Activated T-cell treated with anti-CD3 and anti-CD28 coated beads, Interleukin-2, amount 50 U/mL, for 4 hours (primary cell): Measurements from ENCODE around the gene TNNI3K. TPM values are rescaled to one million over a fixed set of nuclear protein-coding genes. Genes with fewer than 3 reads are reported as not detected.

Experiments used
- ATAC-seq, 2 donors: fragments of 200-7000 bp; cut with Tn5 transposase; one replicate each; pipeline ENCODE4 v1.10.0; 2021
- DNase-seq: peaks from one replicate; pipeline ENCODE4 v3.0.0-alpha.2; 2020
- H3K27me3 Mint-ChIP-seq: one replicate; pipeline ENCODE4 v1.8.0; 2021; ENCODE audit warnings: low read depth, mixed read lengths
- H3K36me3 Mint-ChIP-seq: one replicate; pipeline ENCODE4 v1.8.0; 2022; ENCODE audit warnings: mixed read lengths; ENCODE audit not compliant: insufficient read depth
- H3K4me1 Mint-ChIP-seq: one replicate; pipeline ENCODE4 v1.8.0; 2021; ENCODE audit warnings: low read depth, mixed read lengths
- H3K4me3 Mint-ChIP-seq: one replicate; pipeline ENCODE4 v1.8.0; 2021; ENCODE audit warnings: mild to moderate bottlenecking, moderate library complexity, mixed read lengths
- H3K9me3 Mint-ChIP-seq: one replicate; pipeline ENCODE4 v1.8.0; 2021; ENCODE audit warnings: mixed read lengths
- total RNA-seq, 3 donors: library from RNA; stranded (reverse); gene quantifications; one replicate each; pipeline ENCODE4 v1.2.1, GENCODE V29; 2021

Gene TNNI3K
- total RNA-seq, 3 donors from 2014 or later = not detected

DNA sequence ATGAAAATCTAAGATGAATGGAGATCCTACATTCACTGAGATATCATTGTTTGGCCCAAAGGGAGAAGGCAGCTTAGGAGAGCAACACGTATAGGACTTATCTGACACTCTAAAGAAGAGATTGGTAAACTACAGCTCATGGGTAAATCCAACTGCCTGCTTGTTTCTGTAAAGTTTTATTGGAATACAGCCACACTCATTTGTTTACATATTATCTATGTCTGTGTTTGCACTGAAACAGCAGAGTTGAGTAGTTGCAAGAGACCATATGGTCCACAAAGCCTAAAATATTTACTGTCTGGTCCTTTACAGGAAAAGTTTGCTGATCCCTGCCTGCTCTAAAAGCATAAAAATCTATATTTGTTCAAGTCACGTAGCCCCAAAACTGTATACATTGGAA, 291.5 kb downstream of the TNNI3K start:
- ATAC-seq (no peak), DNase-seq (no peak)
- no peaks in the 10 kb centered on the region for H3K9me3 Mint-ChIP-seq
- no peaks in the 10 kb centered on the region for H3K27me3 Mint-ChIP-seq
- no peaks in the 10 kb centered on the region for H3K4me1 Mint-ChIP-seq
- H3K36me3 Mint-ChIP-seq = no peaks in the 10 kb centered on the region
- no peak overlapping the region for H3K4me3 Mint-ChIP-seq

DNA sequence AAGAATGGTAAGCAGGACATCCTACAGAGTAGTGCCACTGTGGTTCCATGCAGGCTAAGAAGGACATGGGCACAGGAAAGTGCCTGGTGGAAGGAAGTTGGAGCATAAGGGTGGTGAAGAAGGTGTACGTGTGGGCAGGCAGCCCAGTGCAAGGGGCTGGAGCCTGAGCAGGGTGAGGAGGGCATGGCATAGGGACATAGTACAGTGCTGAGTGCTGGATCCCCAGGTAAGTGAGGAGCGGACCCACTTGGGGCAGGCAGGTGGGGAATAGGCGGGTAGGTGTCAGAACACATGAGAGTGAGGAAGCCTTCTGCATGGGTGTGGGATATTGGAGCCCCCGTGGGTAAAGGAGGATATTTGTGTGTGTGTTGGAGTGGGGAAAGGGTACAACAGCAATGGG, 292.9 kb downstream of the TNNI3K start:
- DNase-seq = no peak
- H3K36me3 Mint-ChIP-seq = no peaks in the 10 kb centered on the region
- H3K4me3 Mint-ChIP-seq = no peak overlapping the region
- H3K4me1 Mint-ChIP-seq = no peaks in the 10 kb centered on the region
- H3K9me3 Mint-ChIP-seq = no peaks in the 10 kb centered on the region
- no peaks in the 10 kb centered on the region for H3K27me3 Mint-ChIP-seq
- ATAC-seq = no peak

DNA sequence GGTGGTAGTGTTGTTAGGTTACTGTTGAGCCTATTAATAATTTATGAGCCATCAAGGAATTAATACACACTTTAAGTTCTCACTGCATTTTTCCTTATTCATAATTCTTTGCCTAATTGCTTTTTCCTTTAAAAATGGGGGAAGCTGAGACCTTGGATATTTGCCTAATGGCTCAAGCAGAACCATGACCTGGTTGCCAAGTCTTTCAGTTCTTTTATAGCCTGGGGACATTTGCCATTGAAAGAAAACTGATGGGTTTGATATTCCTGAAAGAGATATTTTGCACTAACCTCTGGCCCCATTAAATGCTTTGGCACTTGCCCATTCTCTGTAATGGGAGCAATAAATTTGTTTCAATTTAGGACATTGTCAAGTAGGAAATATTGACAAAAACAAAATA, 295.7 kb downstream of the TNNI3K start:
- Mint-ChIP-seq H3K4me1 (no peaks in the 10 kb centered on the region), H3K4me3 (no peak overlapping the region), H3K36me3 (no peaks in the 10 kb centered on the region), H3K9me3 (no peaks in the 10 kb centered on the region), H3K27me3 (no peaks in the 10 kb centered on the region)
- DNase-seq = no peak
- no peak for ATAC-seq

DNA sequence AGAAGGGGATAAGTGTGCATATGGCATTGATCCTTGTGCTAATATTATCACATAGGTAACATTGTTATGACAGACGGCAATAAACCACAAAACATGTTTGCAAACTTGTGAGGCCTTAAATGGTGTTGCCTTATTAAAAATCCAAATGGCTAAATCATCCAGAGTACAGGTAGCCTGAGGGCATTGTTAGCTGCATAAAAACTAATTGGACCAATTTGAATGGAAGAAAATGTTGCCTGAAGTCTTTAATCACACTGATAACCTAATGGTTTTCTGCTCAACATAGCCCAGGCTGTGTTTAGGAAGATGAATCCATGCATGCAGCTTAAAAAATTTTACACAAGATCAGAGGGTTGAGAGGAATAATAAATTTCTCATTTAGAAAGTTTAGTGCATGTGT, 296.6 kb downstream of the TNNI3K start:
- ATAC-seq (no peak), DNase-seq (no peak)
- H3K27me3 Mint-ChIP-seq = no peaks in the 10 kb centered on the region
- no peak overlapping the region for H3K4me3 Mint-ChIP-seq
- no peaks in the 10 kb centered on the region for H3K36me3 Mint-ChIP-seq
- no peaks in the 10 kb centered on the region for H3K9me3 Mint-ChIP-seq
- H3K4me1 Mint-ChIP-seq = no peaks in the 10 kb centered on the region

DNA sequence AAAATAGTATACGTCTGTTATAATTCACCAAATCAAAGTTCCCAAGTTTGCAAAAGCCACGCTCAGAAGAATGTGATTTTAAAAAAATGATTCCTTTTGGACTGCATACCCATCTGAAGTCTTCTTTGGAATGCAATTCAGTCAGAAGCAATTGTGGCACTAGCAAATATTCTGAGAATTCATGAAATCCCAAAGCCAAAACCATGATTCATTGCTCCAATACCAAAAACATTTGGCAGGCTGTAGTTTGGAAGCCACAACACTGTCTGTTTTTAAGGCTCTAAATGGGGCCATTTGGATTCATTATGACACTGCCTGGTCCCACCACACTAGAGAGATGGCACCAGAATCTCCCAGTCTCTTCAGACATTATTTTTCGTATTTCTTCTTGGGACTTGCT, 299.1 kb downstream of the TNNI3K start:
- Mint-ChIP-seq H3K27me3 (no peaks in the 10 kb centered on the region), H3K9me3 (no peaks in the 10 kb centered on the region), H3K4me1 (no peaks in the 10 kb centered on the region), H3K36me3 (no peaks in the 10 kb centered on the region), H3K4me3 (no peak overlapping the region)
- DNase-seq = no peak
- ATAC-seq = no peak

DNA sequence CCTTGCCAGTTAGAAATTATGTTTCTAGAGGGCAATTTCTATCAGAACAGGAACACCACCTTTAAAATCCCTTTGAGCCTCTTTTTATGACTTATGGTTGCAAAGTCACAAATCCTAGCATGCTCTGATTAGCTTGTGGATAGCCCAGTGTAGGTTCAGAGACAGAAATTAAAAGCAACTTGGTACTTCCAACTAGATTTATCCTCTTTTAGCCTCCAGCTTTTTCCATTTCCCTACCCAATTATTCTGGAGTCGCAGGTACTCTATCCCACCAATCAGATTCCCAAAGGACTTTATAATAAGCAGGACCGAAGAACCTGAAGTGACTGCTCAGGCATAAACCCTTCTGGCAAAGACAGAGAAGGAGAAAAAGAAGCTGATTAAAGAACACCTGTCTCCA, 310.6 kb downstream of the TNNI3K start:
- no peak for DNase-seq
- H3K9me3 Mint-ChIP-seq = no peaks in the 10 kb centered on the region
- ATAC-seq = no peak
- H3K36me3 Mint-ChIP-seq = no peaks in the 10 kb centered on the region
- peaks cover under 1% of the 10 kb centered on the region for H3K27me3 Mint-ChIP-seq
- no peaks in the 10 kb centered on the region for H3K4me1 Mint-ChIP-seq
- no peak overlapping the region for H3K4me3 Mint-ChIP-seq

DNA sequence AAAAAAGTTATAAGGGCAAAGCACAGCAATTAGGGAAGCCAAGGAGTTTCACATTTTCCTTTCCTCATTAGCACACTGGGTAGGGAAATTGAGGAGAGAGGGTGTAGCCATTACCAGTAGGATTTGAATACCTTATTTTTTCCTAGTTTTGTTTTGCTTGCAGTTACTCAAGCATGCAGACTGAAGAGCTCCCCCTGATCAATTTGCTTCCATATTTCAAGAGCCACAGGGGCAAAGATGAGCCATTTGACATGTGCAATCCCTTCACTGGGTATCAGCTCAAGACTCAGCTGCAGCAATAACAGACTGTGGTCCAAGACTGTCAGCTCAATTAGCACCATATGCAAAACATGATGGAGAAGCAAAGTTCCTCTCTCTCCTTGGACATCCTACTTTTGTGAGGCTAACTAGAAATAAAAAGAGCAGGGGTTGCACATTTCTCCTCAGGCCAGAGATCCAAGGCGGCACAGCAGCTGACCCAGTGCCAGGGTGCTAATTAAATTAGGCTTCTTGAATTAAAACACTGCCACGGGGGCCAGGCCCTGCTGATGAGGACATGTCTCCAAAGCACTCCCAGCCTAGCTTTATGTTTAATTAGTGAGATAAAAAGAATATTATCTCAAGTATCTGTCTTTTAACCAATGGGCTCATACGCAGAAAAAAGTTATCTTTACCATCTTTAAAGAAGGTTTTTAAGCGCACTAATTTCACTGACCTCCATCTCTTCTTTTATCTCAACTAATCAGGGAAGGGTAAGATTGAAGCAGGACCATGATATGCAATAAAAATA, 314.0 kb downstream of the TNNI3K start:
- ATAC-seq (no peak), DNase-seq (no peak)
- Mint-ChIP-seq H3K9me3 (no peaks in the 10 kb centered on the region), H3K36me3 (no peaks in the 10 kb centered on the region), H3K4me1 (no peaks in the 10 kb centered on the region), H3K4me3 (no peak overlapping the region), H3K27me3 (peaks cover 3% of the 10 kb centered on the region)

DNA sequence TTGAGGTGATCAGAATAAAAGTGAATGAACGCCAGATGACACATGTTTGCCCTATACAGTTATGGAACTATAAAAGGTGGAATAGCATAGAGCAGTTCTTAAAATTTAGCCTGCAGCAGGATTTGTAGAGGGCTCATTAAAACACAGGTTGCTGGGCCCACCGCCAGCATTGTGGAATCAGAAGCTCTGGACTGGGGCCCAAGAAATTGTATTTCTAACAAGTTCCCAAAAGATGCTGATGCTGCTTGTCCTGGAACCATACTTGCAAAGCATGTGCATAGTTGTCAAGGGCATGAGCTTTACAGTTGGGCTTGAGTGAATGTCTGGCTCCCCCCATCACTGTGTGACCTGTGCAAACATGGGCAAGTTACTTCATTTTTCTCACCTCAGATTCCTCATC, 314.7 kb downstream of the TNNI3K start:
- H3K4me3 Mint-ChIP-seq = no peak overlapping the region

DNA sequence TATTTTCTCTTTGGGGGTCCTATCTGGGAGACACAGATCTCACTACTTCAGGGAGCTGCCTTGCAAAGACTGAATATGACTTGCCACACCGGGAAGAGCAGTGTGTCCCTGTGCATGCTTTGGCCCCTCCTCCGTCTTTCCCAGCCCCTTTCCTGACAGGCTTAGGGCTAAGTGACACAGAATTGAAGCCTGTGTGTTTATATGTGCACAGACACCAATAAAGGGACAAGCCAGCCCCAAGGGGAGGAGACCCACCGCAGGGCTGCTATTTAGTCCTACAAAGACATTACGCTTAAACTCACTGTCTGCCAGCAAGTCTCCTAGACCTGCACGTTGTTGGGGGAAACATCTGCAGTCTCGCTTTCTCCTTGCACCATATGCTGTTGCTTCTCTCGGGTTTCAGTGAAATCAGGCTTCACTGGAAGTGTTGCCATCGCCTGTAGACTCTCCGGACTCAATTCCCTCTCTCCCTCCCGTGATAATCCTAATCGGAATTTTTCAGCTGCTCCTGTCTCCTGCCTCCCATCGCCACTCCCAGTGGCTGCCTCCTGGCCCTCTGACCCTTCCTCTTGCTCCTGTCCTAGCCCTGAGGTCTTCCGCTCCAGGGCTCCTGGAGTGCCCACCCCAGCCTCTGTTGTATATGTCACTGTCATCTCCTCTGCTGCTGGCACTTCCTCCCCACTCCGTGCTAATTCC, 335.8 kb downstream of the TNNI3K start:
- no peaks in the 10 kb centered on the region for H3K36me3 Mint-ChIP-seq
- DNase-seq (no peak), ATAC-seq (no peak)
- no peak overlapping the region for H3K4me3 Mint-ChIP-seq
- H3K9me3 Mint-ChIP-seq = no peaks in the 10 kb centered on the region
- H3K4me1 Mint-ChIP-seq = no peaks in the 10 kb centered on the region
- peaks cover 2% of the 10 kb centered on the region for H3K27me3 Mint-ChIP-seq

More for the DNA sequence above, 314.7 kb downstream of the TNNI3K start:
- H3K27me3 Mint-ChIP-seq = peaks cover 3% of the 10 kb centered on the region
- H3K4me1 Mint-ChIP-seq = no peaks in the 10 kb centered on the region
- H3K36me3 Mint-ChIP-seq = no peaks in the 10 kb centered on the region
- DNase-seq (no peak), ATAC-seq (no peak)
- H3K9me3 Mint-ChIP-seq = no peaks in the 10 kb centered on the region

DNA sequence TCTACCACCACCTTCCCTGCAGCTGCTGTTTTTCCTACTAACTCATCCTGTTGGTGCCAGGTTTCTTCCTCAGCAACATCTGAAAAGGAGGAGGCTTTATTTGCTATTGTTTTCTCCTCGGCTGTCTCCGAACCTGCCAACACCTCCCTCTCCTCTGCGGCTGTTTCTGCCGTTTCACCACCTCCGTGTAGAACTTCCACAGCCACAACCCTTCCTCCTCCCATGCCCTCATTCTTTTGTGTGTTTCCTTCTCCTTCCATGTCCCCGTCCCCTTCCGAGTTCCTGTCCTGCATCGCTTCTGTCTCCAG, 336.3 kb downstream of the TNNI3K start:
- Mint-ChIP-seq H3K36me3 (no peaks in the 10 kb centered on the region), H3K9me3 (no peaks in the 10 kb centered on the region), H3K27me3 (peaks cover 2% of the 10 kb centered on the region), H3K4me1 (no peaks in the 10 kb centered on the region), H3K4me3 (no peak overlapping the region)
- ATAC-seq (no peak), DNase-seq (no peak)

DNA sequence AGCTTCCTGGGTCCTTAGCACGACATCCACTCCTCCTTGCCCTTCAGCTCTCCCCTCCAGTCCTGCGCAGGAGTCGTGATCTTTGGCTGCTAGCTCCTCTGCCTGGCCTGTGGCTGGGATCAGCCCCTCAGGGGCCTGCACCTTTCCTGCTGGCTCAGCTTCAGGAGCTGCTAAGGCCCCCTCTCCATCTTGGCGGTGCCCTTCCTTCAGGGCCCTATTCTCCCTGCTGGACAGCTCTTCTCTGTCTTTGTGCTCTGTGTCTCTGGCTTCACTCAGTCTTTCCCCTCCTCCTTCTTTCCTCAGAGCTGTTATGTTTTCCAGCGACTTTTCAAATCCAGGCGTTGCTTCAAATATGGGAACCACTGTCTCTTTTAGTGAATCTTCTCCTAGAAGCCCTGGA, 336.7 kb downstream of the TNNI3K start:
- no peak for DNase-seq
- Mint-ChIP-seq H3K4me1 (no peaks in the 10 kb centered on the region), H3K36me3 (no peaks in the 10 kb centered on the region), H3K9me3 (no peaks in the 10 kb centered on the region), H3K4me3 (no peak overlapping the region), H3K27me3 (peaks cover 2% of the 10 kb centered on the region)
- no peak for ATAC-seq

DNA sequence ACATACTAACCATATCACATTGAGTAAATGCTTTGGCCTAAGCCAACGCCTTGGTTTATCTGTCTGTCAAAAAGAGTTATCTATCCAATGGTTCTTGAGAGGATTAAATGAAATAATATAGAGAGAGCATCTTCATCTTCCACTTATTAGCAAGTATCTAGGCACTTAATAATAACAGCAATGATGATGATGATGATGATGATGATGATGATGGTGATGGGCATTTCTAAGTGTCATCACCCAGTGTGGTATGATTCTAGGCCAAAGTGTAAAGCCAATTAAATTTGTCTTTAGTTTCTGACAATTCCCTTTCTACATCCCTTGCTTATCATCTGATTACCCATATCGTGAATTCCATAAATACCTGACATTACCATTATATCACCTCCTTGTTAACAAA, 342.9 kb downstream of the TNNI3K start:
- Mint-ChIP-seq H3K27me3 (peaks cover 2% of the 10 kb centered on the region), H3K4me3 (no peak overlapping the region), H3K36me3 (no peaks in the 10 kb centered on the region), H3K9me3 (no peaks in the 10 kb centered on the region), H3K4me1 (no peaks in the 10 kb centered on the region)
- DNase-seq (no peak), ATAC-seq (no peak)

DNA sequence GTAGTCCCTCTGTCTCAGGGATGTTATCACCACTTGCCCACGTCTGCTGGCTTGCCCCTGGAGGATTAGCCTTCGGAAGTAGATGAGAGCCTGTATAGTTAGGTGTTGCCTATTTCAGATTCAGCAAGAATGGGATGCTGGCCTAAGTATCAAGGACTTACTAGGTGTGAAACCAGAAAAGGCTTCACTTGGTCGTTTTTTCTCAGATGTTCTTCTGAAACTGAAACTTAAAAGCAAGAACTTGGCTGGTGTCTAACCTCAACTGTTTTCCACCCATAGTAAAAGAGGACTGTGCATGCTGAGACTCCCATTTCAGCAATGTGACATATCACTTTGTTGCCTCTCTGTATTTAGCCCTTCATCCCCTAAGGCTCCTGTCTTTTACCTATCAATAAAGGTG, 344.2 kb downstream of the TNNI3K start:
- Mint-ChIP-seq H3K4me1 (no peaks in the 10 kb centered on the region), H3K27me3 (peaks cover 2% of the 10 kb centered on the region), H3K4me3 (no peak overlapping the region), H3K9me3 (no peaks in the 10 kb centered on the region), H3K36me3 (no peaks in the 10 kb centered on the region)
- DNase-seq (no peak), ATAC-seq (no peak)

DNA sequence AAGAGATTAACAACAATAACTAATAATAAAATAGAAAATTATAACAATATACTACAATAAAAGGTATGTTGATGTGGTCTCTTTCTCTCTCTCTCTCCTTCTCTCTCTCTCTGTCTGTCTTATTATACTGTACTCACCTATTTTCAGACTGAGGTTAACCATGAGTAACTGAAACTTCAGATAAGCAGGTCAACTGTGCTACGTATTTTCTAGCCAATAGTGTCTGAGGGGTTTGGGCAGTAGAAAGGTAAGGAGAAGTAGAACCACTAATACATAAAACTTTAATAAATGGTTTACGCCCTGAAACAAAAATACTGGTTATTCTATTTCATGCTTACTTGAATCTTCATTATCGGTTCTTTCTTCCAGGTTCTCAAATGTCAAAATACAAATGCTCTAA, 348.2 kb downstream of the TNNI3K start:
- no peaks in the 10 kb centered on the region for H3K27me3 Mint-ChIP-seq
- no peaks in the 10 kb centered on the region for H3K36me3 Mint-ChIP-seq
- ATAC-seq = no peak
- H3K9me3 Mint-ChIP-seq = no peaks in the 10 kb centered on the region
- no peak overlapping the region for H3K4me3 Mint-ChIP-seq
- DNase-seq = no peak
- peaks cover 2% of the 10 kb centered on the region for H3K4me1 Mint-ChIP-seq

DNA sequence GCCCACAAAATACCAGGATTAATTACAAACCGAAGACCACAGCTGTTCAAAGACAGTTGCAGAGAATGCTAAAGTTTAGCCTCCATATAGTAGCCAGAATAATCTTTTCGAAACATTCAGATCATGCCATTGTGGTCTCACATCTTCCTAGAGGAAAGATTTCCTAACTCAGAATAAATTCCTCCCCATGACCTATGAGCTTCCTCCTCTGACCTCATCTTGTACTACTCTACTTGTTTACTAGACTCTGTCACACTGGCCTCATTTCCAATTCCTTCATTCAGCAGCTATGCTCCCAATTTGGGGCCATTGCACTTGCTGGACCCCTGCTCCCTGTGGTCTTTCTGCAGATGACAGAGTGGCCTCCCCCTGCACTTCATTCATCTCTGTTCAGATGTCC, 349.0 kb downstream of the TNNI3K start:
- no peaks in the 10 kb centered on the region for H3K27me3 Mint-ChIP-seq
- ATAC-seq (no peak), DNase-seq (no peak)
- no peak overlapping the region for H3K4me3 Mint-ChIP-seq
- no peaks in the 10 kb centered on the region for H3K36me3 Mint-ChIP-seq
- peaks cover 2% of the 10 kb centered on the region for H3K4me1 Mint-ChIP-seq
- no peaks in the 10 kb centered on the region for H3K9me3 Mint-ChIP-seq
